NOMO-1 treated with DMSO at 0.1 percent for 48 hours (cell line): ENCODE results near the gene ABI1.

Experiments used
- DNase-seq: peaks from one replicate; lab custom pipeline; 2025; ENCODE audit not compliant: unreplicated experiment; lab: John Stamatoyannopoulos, UW

Gene ABI1

GRCh38 chr10:26855186-26855585 lies 5.6 kb downstream of the ABI1 start:
- DNase-seq = peak; percentile 58

- no peak for DNase-seq
Measured at GRCh38 chr10:26854524-26854923, 6.2 kb downstream of the ABI1 start.

GRCh38 chr10:26844396-26844975 lies 16.3 kb downstream of the ABI1 start:
- DNase-seq = no peak

DNA sequence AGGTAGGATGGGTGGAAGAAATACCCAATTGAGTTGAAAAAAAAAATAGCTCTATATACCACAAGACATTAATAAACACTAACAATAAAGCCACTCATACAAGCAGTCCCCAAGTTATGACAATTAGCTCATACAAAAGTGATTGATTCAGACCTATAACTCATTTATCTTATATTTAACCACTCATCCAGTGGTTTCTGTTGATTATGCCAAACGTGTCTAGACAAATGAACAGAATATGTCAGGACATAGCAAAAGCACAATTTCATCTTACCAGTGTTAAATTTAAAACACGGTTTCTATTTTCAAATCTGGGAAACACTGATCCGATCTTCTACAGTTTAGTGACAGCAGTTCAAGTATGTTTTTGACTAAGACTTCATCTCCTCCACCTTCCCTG lies 17.0 kb downstream of the ABI1 start:
- DNase-seq = no peak

DNA sequence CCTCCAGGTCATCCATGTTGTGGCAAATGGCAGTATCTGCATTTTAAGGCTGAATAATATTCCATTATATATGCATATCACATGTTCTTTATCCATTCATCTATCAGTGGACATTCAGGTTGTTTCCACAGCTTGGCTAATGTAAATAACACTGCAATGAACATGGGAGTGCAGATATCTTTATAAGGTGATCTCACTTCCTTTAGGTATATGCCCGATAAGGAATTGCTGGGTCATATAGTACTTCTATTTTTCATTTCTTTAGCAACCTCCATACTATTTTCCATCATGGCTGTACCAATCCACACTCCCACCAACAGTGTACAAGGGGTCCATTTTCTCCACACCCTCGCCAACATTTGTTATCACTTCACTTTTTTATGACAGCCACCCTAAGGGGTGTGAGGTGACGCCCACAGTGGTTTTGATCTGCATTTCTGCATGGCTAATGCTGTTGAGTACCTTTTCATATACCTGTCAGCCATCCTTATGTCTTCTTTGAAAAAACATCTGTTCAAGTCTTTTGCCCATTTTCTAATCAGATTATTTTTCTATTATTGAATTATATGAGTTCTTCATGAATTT lies 18.9 kb downstream of the ABI1 start:
- DNase-seq = no peak

- DNase-seq = no peak
Measured at GRCh38 chr10:26840938-26841732, 19.6 kb downstream of the ABI1 start.

DNA sequence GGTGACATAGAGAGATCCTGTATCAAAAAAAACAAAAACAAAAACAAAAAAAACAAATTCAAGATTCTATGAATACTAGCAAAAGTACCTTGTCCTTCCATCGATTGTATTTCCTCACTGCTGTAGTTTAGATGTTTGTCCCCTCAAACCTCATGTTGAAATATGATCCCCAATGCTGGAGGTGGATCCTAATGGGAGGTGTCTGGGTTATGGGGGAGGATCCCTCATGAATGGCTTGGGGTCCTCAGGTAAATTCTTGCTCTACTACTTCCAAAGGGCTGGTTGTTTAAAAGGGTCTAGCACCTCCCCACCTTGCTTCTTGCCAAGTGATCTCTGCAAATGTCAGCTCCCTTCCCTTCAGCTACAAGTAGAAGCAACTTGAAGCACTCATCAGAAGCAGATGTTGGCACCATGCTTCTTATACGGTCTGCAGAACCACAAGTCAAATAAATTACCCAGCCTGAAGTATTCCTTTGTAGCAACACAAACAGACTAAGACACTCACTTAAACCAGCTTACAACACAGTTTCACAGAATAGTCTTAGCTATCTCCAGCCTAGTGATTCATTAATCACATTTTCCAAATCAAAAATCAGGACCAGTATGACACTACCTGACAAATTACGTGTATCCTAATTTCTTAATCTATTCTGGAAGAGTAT lies 20.7 kb downstream of the ABI1 start:
- DNase-seq = no peak

- DNase-seq = peak; percentile 53
Measured at GRCh38 chr10:26837139-26837538, 23.6 kb downstream of the ABI1 start.

DNA sequence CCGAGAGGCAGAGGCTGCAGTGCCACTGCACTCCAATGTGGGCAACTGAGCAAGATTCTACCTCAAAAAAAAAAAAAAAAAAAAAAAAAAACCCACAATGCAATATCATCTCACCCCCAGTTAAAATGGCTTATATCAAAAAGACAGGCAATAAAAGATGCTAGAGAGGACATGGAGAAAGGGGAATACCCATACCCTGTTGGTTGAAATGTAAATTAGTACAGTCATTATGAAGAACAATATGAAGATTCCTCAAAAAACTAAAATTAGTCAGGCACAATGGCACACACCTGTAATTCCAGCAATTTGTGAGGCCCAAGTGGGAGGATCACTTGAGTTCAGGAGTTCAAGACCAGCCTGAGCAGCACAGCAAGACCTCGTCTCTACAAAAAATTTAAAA lies 25.7 kb downstream of the ABI1 start:
- no peak for DNase-seq

GRCh38 chr10:26832960-26833359 lies 27.8 kb downstream of the ABI1 start:
- DNase-seq = no peak

DNA sequence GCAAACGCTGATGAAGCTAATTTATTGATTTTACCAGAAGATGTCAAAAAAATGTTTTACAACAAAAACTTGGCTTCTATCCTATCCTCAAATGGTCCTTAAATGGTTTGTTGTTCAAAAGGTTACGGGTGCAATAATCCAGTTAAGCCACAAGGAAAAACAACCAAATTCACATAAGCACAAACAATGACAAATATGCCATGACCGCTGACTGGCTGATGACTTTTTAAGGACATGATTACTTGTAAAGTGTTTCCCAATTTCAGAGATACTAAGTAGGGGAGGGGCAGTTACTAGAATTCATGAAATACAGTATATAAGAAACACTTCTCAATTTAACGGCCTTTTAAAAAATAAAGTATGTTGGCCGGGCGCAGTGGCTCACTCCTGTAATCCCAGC lies 28.8 kb downstream of the ABI1 start:
- DNase-seq = no peak

GRCh38 chr10:26829810-26830515 lies 30.8 kb downstream of the ABI1 start:
- DNase-seq = peak; percentile 7

- no peak for DNase-seq
Measured at GRCh38 chr10:26824015-26824690, 36.6 kb downstream of the ABI1 start.

DNA sequence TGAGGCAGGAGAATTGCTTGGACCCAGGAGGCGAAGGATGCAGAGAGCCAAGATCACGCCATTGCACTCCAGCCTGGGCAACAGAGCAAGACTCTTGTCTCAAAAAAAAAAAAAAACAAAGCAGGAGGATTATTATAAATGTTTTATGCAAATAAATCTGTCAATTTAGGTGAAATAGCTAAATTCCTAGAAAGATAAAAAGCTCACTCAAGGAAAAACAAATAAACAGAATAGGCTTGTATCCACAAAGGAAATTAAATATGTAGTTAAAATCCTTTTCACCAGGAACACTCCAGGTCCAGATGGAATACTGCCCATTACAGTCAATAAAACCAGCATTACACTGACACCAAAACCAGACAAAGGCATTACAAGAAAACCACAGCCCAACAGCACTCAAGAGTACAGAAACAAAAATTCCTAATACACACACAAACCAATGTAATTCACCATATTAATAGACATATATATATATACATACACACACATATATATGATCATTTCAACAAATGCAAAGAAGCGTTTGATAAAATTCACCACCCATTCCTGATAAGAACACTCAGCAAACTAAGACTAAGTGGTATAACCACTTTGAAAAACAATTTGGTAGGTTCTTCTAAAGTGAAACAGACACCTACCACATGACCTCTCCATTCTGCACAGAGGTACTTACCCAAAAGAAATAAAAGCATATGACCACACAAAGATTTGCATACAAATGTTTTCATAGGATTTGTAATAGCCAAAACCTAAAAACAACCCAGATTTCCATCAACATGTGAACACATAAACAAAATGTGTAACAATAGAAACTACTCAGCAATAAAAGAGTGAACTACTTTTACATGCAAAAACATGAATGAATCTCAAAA lies 38.8 kb downstream of the ABI1 start:
- no peak for DNase-seq

- no peak for DNase-seq
Measured at GRCh38 chr10:26815500-26815899, 45.3 kb downstream of the ABI1 start.

- DNase-seq = no peak
Measured at GRCh38 chr10:26810435-26811026, 50.2 kb downstream of the ABI1 start.

GRCh38 chr10:26809973-26810372 lies 50.8 kb downstream of the ABI1 start:
- DNase-seq = no peak

- no peak for DNase-seq
Measured at GRCh38 chr10:26807532-26807931, 53.2 kb downstream of the ABI1 start.

GRCh38 chr10:26806557-26806956 lies 54.2 kb downstream of the ABI1 start:
- no peak for DNase-seq
